Measurements from ENCODE around the gene ERH.

DNA sequence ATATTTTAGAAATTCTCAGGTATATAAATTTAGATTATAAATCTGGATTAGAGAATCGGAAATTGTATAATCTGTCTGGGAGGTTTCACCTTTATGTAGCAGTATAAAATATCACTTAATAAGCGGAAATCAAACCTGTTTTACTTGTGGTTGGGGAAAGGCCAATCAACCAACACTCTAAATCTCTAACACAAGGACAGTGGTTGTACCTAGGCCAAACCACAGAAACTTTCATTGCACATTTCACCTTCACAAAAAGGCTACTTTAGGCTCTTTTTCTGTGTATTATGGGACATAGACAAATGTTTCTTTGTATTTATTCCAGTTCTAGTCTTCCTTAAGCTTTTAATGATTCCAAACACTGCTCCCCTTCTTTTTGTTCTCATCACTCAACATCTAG lies 19.8 kb downstream of the ERH start:
- TF ChIP-seq POLR2AphosphoS5 (IDR thresholded peaks at IDR 0.05) (no peak), EP300 (IDR thresholded peaks at IDR 0.05) (no peak)
